ENCODE data around the gene SPEF1.
"Not testable (repeated sequence)": the region's sequence is repeated elsewhere in the genome, so short reads cannot be mapped to it uniquely, and the experiment has no call there.

Gene SPEF1

DNA sequence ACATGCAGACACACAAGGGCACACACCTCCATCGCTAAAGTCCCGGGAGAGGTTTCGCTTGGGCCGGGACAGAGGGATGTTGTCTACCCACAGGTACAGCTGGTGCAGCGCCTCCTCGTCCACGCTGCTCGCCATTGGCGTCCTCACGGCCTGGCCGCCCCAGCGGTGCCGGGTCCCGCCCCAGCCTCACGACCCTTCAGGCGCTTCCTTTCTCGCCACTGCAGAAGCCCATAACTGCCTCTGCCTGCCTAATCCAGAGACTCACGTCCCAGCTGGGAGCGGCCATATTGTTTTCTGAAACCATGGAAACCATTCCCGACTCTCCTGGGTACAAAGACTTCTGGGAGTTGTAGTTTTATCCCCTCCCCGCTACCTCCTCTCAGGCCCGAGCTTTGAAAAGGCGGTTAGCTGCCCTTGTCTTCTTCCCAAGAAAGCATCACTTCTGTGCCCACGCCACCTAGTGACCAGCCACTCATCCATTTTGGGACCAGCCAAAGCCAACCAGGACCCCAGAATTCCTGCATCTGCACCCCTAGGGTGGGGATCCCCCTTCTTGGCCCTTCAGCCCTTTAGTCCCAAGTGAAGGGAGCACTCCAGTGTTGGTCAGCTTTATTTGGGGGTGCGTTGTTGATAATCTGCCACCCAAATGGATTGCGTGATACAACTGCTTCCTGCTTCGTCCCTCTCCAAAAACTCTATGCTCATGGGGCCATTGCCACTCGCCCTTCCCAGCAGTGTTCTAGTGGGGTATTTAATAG, at the start of gene SPEF1:
SPEF1 (minus strand) TSS at position 296 of the 758 bp plus-strand sequence; CDS start at position 135, 161 bp downstream.
- FAIRE-seq = no peak

GRCh38 chr20:3829891-3830290, 48.6 kb upstream of the SPEF1 start:
- FAIRE-seq = not testable (repeated sequence)

GRCh38 chr20:3828798-3829197, 47.5 kb upstream of the SPEF1 start:
- FAIRE-seq = no peak

GRCh38 chr20:3826420-3826819, 45.2 kb upstream of the SPEF1 start:
- FAIRE-seq = no peak

DNA sequence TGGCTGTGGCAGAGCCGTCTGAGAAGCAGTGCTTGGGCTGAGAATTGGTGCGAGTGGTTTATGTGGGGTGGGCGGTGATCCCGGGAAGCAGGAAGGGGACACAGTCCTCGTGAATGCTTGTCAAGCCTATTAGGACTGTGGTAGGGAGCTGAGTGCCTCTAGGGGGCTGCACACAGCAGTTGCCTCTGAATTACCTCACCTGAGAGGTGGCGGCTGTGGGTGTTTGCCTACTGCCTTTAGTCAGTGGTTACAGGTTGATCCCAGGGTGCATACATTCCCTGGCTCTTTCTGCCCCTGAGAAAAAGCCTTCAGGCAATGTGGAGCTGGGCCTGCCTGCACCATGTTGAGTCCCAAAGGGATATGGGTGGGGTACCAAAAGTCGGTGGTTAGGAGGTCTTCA, 44.3 kb upstream of the SPEF1 start:
- FAIRE-seq = no peak

DNA sequence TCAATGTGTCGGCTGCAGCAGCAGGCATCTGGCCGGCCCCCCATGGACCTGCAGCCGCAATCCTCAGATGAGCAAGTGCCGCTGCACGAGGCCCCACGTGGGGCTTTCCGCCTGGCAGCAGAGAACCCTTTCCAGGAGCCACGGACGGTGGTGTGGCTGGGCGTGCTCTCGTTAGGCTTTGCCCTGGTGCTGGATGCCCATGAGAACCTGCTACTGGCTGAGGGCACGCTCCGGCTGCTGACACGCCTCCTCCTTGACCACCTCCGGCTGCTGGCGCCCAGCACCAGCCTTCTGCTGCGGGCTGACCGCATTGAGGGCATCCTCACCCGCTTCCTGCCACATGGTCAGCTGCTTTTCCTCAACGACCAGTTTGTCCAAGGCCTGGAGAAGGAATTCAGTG, 42.6 kb upstream of the SPEF1 start:
- FAIRE-seq = no peak

GRCh38 chr20:3821996-3822395, 40.7 kb upstream of the SPEF1 start:
- FAIRE-seq = no peak

DNA sequence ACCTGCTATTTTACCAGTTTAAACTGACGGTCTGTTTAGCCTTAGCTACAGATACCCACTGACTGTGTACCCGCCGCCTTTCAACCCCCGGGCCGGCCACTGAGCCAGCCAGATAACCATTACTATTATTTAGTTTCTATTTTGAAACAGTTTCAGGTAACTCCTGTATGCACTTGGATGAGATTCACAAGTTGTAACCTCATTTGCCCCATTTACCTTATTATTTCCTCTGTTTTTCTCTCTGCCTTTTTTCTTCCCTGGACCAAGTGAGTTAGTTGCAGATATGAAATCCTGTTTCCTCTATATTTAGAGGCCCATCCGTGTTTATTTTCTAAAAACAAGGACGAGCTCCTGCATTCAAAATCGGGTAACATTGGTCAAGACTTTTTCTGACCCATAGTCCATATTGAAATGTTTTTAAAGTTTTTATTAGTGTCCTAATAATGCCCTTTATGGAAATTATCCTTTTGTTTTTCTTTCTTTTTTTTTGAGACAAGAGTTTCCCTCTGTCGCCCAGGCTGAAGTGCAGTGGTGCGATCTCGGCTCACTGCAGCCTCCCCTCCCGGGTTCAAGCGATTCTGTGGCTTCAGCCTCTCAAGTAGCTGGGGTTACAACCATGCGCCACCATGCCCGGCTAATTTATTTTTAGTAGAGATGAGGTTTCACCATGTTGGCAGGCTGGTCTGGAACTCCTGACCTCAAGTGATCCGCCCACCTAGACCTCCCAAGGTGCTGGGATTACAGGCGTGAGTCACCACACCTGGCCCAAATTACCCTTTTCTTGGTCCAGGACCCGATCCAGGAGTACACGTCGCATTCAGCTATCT, 39.9 kb upstream of the SPEF1 start:
- FAIRE-seq = no peak

- FAIRE-seq = no peak
Measured at GRCh38 chr20:3820048-3820900, 39.0 kb upstream of the SPEF1 start, which contains the start of gene AP5S1. Gene AP5S1, plus strand, starts transcription at chr20:3820547. Its CDS starts 1,571 bp downstream, at chr20:3822118.

DNA sequence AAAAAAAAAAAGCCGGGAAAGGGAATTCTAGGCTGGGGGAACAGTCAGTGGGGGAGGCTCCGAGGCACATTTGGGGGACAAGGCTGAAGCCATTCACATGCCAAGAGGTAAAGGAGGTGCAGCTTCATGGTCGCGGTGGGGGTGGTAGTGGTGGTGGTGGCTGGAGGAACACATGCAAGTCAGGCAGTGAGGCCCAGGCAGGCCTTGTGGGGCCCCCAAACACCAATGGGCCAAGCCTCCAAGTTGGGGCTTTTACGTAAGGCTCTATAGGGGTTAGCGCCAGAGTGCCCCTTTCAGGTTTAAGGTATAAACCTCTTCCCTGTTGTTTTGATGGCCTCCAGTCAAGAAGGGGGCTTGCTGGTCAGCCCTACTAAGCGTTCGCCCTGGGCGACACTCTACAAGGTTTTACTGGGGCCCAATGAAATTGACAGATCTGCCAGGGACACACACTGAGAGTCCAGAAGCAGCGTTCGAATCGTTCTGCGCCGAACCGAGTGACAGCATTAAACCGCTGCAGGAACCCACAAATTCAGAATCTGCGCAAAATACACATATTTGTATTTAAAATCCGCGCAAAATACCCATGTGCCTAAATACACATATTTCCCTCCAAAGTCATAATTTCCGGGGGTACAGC, 38.3 kb upstream of the SPEF1 start:
- FAIRE-seq = no peak

DNA sequence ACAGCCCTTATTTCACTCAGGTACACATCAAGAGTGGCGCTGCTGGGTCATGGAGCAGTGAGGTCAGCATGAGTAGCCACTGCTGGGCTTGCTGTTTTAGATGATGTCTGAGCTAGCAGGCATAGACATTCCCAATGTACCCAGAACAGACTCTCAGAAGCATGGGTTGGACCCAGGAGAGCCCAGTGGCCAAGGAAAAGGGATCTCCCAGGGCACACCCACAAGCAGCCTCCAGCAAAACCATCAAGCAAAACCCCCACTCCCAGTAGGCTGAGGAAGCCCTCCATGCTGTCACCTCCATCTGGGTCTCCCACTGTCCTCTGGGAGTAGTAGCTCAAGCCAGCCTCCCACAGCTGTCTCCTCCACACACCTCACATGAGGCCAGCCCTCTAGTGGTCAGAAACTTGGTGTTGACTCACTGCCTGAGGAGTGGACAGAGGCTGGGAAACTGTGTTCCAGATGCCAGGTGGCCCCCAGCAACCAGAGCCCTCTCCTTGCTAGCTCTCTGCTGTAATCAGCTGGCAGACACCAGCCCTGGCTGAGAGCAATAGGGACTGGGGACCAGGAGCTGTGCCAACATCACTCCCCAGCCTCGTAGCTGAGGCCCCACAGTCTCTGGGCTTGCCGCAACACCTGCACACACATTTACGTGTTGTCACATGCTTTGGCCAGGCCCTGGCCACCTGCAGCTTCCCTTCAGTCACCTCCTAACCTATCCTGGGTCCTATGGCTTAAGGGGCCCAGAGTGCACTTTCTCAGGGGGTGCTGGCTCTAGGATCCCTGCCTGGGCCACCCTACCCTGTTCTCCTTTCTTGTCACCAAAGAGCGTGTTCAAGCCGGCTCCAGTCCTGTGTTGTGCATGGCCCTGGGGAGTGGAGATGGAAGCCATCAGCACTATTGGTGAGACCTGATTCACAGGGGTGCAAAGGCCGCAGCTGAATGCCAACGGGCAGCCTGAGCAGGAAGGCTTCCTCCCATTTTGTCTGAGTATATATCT, 37.2 kb upstream of the SPEF1 start:
- no peak for FAIRE-seq

- FAIRE-seq = no peak
Measured at GRCh38 chr20:3815703-3816315, 34.6 kb upstream of the SPEF1 start.

DNA sequence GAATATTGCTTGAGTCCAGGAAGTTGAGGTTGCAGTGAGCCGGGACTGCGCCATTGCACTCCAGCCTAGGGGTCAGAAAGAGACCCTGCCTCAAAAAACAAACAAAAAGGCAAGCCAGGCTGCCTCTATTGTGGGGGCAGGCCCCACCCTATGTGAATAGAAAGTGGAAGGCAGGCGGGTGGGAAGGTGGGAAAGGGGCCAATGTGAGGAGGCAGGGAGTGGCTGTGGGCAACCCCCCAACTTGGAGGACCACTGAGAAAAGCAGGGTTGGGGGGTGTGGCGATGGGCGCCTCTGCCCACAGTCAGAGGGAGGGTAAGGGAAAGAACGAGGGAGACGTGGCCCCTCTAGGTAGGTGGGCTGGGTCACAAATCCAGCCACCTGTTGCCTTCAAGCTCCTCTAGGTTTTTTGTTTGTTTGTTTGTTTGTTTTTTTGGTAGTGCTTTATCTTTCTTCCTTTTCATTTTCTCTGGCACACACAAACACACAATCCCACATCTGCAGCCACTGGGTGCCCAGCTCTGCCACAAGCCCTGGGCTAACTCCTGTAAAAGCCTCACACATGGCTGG, 33.8 kb upstream of the SPEF1 start:
- no peak for FAIRE-seq

GRCh38 chr20:3813848-3814581, 32.8 kb upstream of the SPEF1 start:
- FAIRE-seq = no peak

GRCh38 chr20:3812975-3813847, 32.0 kb upstream of the SPEF1 start:
- FAIRE-seq = no peak

DNA sequence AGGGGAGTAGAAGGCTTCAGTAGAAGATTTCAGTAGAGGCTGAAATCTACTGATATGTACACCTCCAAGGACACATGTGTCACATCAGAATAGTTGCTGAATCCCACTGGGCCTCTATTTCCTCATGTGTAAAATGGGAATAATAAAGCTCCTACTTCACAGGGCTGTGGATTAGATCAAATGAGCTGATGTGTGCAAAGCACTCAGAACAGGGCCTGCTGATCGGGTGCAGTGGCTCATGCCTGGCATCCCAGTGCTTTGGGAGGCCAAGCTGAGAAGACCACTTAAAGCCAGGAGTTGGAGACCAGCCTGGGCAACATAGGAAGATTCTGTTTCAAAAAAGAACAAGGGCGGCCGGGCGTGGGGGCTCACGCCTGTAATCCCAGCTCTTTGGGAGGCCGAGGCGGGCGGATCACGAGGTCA, 31.0 kb upstream of the SPEF1 start:
- no peak for FAIRE-seq

GRCh38 chr20:3811467-3812258, 30.4 kb upstream of the SPEF1 start:
- FAIRE-seq = no peak

- FAIRE-seq = no peak
Measured at GRCh38 chr20:3808544-3808943, 27.3 kb upstream of the SPEF1 start.
